ENCODE results near the gene ZC3H12C. TPM values are rescaled to one million over a fixed set of nuclear protein-coding genes. Genes with fewer than 3 reads are reported as not detected.

Gene ZC3H12C
- total RNA-seq, 1 donor from 2014 or later, result 32.0 TPM

Other genes with a start within 250 kb of the ZC3H12C start
- 83.1 TPM for gene RDX, start 203.2 kb downstream of the ZC3H12C start, total RNA-seq